T-helper 2 cell treated with Interferon-gamma antibody and Interleukin-4, amounts not matched to agents 100 ng/mL and 5 ng/mL, for 36 hours (primary cell): ENCODE results near the gene HEXB. TPM values are rescaled to one million over a fixed set of nuclear protein-coding genes. Genes with fewer than 3 reads are reported as not detected.
"Not testable (repeated sequence)": the region's sequence is repeated elsewhere in the genome, so short reads cannot be mapped to it uniquely, and the experiment has no call there.

Experiments
- intact Hi-C: fragments of 100-400 bp; cut with micrococcal nuclease; formaldehyde crosslinking; loops from one replicate; pipeline ENCODE4 v1.15.1; 2023
- total RNA-seq: library from RNA; stranded (reverse); gene quantifications from 2 replicates; pipeline ENCODE4 v1.2.3, GENCODE V29; 2022

HEXB gene
- total RNA-seq, 1 donor from 2014 or later: 58.8 TPM

DNA sequence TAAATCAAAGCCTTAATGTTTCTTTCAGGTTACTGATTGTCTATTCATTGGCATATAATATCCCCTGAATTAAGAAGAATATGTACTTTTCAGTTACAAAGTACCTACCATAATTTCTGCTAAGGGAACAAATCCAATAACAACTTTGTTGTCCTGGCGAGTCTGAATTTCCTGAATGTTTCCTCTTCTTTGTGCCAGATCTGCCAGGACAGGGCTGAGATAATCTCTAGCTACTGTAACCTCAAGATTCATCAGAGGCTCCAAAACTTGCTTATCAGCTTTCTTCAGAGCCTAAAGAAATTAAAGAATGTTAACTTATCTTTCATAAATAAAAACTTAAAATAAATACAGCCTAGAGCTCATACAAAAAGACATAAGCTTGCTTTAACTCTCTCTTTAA, 37.2 kb downstream of the HEXB start:
- intact Hi-C loops: no loop called here

DNA sequence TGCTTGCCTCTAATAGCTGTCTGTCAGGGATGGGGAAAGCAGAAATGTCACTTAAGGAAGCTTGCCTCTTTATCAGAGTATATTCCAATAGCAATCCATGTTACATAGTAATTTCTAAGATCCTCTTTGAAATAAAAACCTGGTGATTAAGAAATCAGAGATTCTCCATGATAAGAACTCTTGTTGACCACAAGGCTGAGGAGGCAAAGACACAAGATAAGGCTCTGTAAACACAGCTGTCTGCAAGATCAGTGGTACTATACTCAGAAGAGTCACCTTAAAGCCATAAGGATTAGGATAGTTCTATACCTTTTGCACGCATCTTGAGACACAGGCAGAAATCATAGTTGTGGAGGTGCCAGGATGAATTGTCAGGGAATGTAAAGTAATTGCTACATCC, 40.3 kb downstream of the HEXB start:
- intact Hi-C loops: no loop called here

DNA sequence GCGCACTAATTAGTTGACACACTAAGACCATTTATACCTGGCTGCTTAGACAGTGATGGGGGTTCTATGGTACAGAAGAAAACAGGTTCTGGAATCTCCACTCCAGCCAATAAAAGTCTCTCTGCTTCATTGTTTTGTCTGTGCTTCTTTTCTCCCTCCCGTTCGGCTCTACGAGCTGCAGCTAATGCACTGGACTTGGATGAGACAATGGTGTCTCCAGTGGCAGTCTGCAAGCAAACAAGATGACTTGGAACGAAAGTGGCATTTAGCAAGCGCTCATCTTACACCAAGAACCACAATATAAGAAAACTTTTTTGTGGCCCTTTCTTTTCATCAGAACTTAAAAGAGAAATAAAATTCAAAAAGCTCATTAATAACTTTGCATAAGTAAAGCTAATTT, 51.7 kb downstream of the HEXB start:
- intact Hi-C loops: no loop called here

DNA sequence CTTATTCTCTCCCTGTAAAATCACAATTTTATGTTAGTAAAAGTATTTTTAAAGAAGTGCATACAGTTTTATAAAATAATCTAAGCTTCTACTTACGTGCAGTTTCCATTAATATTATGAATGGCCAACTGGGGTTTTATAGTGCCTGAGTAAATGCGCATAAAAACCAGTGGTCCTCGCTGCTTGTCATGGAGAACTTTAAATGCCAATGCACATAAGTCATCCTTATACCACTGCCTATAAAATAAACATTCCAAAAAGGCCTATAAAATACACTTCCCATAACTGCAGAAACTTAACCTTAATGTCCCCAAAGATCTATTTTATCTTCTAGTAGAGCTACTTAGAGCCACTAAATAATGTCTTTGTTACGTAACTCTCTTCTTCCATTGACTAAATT, 53.4 kb downstream of the HEXB start:
- intact Hi-C loops: no loop called here

DNA sequence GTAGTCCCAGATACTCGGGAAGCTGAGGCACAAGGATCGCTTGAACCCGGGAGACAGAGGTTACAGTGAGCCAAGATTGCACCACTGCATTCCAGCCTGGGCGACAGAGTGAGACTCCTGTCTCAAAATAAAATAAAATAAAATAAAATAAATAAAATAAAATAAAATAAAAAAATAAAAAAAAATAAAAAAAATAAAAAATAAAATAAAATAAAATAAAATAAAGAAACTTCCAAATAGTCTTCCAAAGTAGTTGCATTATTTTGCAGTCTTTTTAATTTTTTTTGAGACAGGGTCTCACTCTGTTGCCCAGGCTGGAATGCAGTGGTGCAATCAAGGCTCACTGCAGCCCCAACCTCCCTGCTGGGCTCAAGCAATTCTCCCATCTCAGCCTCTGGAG, 63.7 kb downstream of the HEXB start:
- intact Hi-C loops: not testable (repeated sequence)

DNA sequence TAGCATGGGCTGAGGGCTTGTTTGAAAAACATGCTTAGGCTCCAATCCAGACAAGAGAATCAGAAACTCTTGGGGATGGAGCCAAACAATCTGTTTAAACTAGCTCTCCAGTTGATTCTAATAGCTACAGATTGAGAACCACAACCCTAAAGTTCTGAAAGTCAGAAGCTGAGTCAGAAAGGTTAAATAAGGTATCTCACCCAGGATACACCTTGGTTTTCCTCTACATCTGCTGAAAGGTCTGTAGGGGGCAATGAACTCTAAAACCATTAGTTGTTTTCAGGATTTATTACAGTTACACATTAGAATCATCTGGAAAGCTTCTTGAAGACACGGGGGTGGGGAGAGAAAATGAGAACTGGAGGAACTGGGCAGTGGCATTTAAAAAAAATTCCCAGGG, 76.2 kb downstream of the HEXB start:
- intact Hi-C loops: loop anchor here (10.0 kb wide), 1 partner anchor 954 kb away; the partner anchor contains the start of gene POC5

DNA sequence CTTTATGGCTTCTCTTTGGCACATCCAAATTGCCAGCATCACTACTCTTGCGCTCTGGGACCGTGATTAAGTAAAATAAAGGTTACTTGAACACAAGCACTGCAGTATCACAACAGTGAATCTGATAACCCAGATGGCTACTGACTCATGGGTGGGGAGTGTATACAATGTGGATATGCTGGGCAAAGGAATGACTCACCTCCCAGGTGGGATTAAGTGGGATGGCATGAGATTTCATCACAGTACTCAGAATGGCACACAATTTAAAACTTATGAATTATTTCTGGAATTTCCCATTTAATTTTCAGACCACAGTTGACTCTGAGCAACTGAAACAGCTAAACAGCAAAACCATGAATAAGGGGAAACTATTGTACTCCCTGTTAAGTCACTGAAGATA, 77.6 kb downstream of the HEXB start:
- intact Hi-C loops: loop anchor here (10.0 kb wide), 1 partner anchor 952 kb away; the partner anchor contains the start of gene POC5

DNA sequence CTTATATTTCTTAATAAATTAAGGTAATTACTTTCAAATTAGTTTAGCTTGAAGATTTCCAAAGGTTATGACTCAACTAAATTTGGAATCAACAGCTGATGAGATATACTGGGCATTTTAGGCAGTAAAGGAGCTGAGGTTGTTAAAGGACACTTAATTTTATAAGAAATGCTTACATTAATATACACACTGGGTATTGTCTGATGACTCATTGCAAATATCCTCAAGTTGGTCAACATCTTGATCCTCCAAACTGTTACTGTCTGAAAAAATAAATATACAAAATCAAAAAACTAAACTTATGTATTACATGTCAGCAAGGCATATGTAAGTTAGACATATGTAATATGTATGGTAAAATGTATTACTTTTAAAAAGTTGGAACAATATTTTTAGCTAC, 78.5 kb downstream of the HEXB start:
- intact Hi-C loops: loop anchor here (10.0 kb wide), 1 partner anchor 951 kb away; the partner anchor contains the start of gene POC5

DNA sequence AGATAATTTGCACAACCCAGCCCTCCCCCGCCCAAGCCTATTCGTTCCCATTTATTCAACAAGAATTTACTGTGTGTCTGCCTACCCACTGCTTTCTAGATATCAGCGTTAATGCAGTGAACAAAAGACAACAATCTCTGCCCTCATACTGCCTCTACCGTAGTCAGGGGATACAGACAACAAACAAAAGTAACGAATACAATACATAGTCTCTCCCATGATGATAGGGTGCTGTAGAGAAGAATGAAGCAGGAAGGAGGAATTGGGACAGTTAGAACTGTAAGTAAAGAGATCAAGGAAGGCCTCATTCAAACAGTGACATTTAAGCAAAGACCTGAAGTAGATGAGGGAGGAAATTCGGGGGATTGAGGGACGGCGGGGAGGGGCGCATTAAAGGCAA, 80.2 kb downstream of the HEXB start:
- intact Hi-C loops: loop anchor here (5.0 to 10.0 kb wide), 6 partner anchors 102 to 1492 kb away; partner anchors contain the start of genes BTF3, FAM169A, GCNT4 and HMGCR

DNA sequence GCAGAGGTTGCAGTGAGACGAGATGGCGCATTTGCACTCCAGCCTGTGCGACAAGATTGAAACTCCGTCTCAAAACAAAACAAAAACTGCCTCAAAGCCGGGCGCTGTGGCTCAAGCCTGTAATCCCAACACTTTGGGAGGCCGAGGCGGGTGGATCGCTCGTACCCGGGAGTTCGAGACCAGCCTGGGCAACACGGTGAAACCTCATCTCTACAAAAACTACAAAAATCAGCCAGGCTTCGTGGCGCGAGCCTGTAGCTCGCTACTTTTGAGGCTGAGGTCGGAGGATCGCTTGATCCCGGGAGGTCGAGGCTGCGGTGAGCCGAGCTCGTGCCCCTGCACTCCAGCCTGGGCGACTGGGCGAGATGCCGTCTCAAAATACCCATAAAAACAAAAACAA, 80.9 kb downstream of the HEXB start:
- intact Hi-C loops: loop anchor here (1.0 to 10.0 kb wide), 8 partner anchors 101 to 1491 kb away; partner anchors contain the start of genes ANKRA2, BTF3, FAM169A and GCNT4

DNA sequence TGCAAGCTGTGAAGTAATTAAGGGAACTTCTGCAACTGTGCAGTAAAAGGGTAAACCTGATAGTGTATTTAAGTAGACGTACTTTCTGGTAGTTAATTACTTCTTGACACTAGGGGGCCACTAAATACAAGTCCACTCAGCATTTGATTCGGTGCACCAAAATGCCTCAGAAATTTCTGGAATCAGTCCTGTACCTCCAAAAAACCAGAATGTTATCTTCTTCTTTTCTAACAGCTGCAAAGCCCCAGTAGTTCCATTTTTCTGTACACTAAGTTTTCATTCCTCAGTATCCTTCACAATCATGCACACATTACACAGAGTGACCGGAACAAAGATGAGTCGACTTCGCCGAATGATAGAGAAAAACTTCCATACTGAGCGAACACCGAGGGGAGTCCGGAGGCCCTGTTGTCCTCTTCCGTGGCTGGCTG, 81.4 kb downstream of the HEXB start:
- intact Hi-C loops: loop anchor here (1.0 to 10.0 kb wide), 8 partner anchors 101 to 1491 kb away; partner anchors contain the start of genes ANKRA2, BTF3, FAM169A and GCNT4

DNA sequence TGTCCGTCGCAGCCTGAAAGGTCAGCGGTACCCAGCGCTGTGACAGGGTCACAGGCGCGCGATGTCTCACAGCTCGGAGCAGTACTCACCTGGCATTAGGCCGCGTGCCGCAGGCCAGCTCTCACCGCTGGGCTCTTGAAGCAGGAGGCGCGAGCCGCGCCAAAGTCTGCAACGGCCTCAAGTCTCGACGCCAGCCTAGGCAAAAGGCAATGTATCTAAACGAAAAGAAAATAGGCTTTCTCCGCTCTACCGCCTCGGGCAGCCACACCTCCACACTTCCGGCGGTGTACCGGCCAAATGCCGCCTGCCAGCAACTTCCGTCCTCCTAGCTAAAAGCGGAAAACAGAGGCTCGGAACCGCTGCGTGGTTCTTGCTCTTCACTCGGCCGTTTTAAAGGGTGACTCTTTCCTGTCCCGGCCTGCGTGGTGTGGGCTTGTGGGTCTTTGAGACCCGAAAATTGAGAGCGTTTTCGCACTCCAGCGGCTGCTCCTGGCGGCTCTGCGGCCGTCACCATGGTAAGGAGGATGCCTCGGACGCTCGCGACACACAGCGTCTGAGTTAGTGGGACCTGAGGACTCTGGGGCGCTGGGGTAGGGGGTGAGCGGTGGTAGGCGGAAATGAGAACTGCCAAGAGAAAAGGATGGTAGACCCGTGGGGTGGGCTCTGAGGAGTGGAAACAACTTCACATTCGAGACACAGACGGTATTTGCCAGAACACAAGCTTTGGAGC, 82.0 kb downstream of the HEXB start, which contains the start of the genes GFM2 and NSA2:
TSS of gene GFM2 (minus strand) at position 269 of the 730 bp plus-strand sequence. CDS start 3,375 bp downstream, outside the sequence.
TSS of gene NSA2 (plus strand) at position 401 of the 730 bp plus-strand sequence. CDS start at position 513, 112 bp downstream.
- intact Hi-C loops: loop anchor here (1.0 to 10.0 kb wide), 10 partner anchors 82 to 1490 kb away; partner anchors contain the start of genes ANKRA2, BTF3, CERT1 and FAM169A

DNA sequence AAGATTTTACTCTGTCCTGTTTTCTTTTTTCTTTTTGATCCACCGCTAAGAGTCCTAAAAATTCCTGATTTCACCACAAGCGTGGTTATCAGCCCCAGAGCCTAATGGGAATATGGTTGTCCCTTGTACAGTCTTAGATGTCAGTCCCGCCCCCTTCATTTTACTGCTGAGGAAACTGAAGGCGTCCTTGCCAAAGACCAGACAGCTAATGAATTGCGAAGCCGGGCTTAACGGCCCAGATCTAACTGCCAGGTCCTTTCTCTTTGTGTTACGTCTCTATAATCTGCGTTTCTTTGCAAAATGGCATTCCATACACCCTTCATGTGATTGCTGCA, 82.5 kb downstream of the HEXB start:
- intact Hi-C loops: loop anchor here (1.0 to 10.0 kb wide), 9 partner anchors 82 to 1490 kb away; partner anchors contain the start of genes ANKRA2, BTF3, CERT1 and FAM169A

Other genes with a start within 250 kb of the HEXB start
- 0.89 and 1.00 TPM in 2 replicates for gene ENC1, start 44.5 kb upstream of the HEXB start, total RNA-seq
- 26.9 and 28.6 TPM in 2 replicates for gene GFM2, start 81.9 kb downstream of the HEXB start, total RNA-seq
- gene NSA2, start 82.0 kb downstream of the HEXB start, total RNA-seq: 71.9 and 72.4 TPM in 2 replicates
- gene FAM169A, start 181.2 kb downstream of the HEXB start, total RNA-seq: 1.8 and 2.0 TPM in 2 replicates